K562 (cell line): ENCODE results near the gene LAMTOR4. TPM values are rescaled to one million over a fixed set of nuclear protein-coding genes. Genes with fewer than 3 reads are reported as not detected.

Experiments
- ATF2 ChIP-seq: sonication (generic); formaldehyde crosslinking; IDR thresholded peaks from 2 replicates; pipeline ENCODE4 v1.8.1; 2022; ENCODE audit warnings: missing genetic modification reagents
- ETV1 ChIP-seq: fragments of 450-650 bp; conservative IDR thresholded peaks from 2 replicates; pipeline ENCODE4 v1.6.1; 2016; ENCODE audit warnings: missing genetic modification characterization, control low read depth, low read depth, missing compliant biosample characterization
- GTF3C2 ChIP-seq: IDR thresholded peaks from 3 replicates; pipeline ENCODE4 v1.6.1; 2011; ENCODE audit warnings: borderline replicate concordance, mild to moderate bottlenecking, moderate library complexity; ENCODE audit not compliant: insufficient read length; ENCODE audit errors: extremely low read depth
- KHSRP ChIP-seq: fragments of 450-650 bp; IDR thresholded peaks from 2 replicates; pipeline ENCODE4 v1.6.1; 2017
- MAFK ChIP-seq: IDR thresholded peaks from 2 replicates; pipeline ENCODE4 v1.6.1; 2011; ENCODE audit warnings: low read length, improper control_type of control experiment
- MITF ChIP-seq: IDR thresholded peaks from 2 replicates; pipeline ENCODE4 v1.6.1; 2014; ENCODE audit warnings: antibody characterized with exemption
- RBFOX2 ChIP-seq: fragments of 200-400 bp; formaldehyde crosslinking; IDR thresholded peaks from 2 replicates; pipeline ENCODE4 v1.6.1; 2017; ENCODE audit warnings: low read depth, mild to moderate bottlenecking, low read length, moderate library complexity
- RHOXF2B ChIP-seq: fragments of 250-450 bp; sonication (Bioruptor Pico); conservative IDR thresholded peaks from 2 replicates; pipeline ENCODE4 v1.5.1; 2021
- TSHZ1 ChIP-seq: fragments of 250-450 bp; sonication (Bioruptor Pico); IDR thresholded peaks from 2 replicates; pipeline ENCODE4 v1.4.0; 2020; ENCODE audit warnings: mild to moderate bottlenecking, moderate library complexity
- ZNF146 ChIP-seq: IDR thresholded peaks from one replicate; pipeline ENCODE4 v1.6.1; 2018; ENCODE audit warnings: missing compliant biosample characterization; ENCODE audit not compliant: unreplicated experiment
- ZNF644 ChIP-seq: fragments of 200-800 bp; sonication (Bioruptor generic); IDR thresholded peaks from 2 replicates; pipeline ENCODE4 v1.6.1; 2016; ENCODE audit warnings: low read depth, missing genetic modification characterization, missing compliant biosample characterization
- ZNF830 ChIP-seq: fragments of 250-450 bp; sonication (Bioruptor Pico); IDR thresholded peaks from 2 replicates; pipeline ENCODE4 v1.5.0; 2021; ENCODE audit warnings: mild to moderate bottlenecking
- polyA plus RNA-seq, 8 experiments: library from polyadenylated mRNA; depleted of rRNA in 4 of 8; stranded (reverse) in 5 of 8; unstranded in 3 of 8; fragments of >200 nt; fragmentation: Nextera tagmentation in 2 of 8; fragmentation: Illumina TruSeq in 1 of 8; extraction: Ambion mirVana in 2 of 8; extraction: Trizol in 1 of 8; gene quantifications; 2 replicates each; pipeline versions ENCODE4 v1.2.1 to v1.2.3, GENCODE V29; 2011 to 2014; ENCODE audit warnings: inconsistent platforms in 1 of 8, missing spikeins in 1 of 8
- total RNA-seq, 7 experiments: library from RNA; depleted of rRNA in 6 of 7; stranded (reverse); fragments of >200 nt in 6 of 7; fragmentation: Illumina TruSeq in 2 of 7; extraction: Trizol in 2 of 7; gene quantifications; 2 replicates each; pipeline versions ENCODE4 v1.2.1 to v1.2.3, GENCODE V29; 2011 to 2021; ENCODE audit warnings: low replicate concordance in 1 of 7
- TF ChIP-seq, protein P1 (sequence below): fragments of 450-650 bp; formaldehyde crosslinking; IDR thresholded peaks from 2 replicates; pipeline ENCODE4 v1.4.0; 2020; ENCODE audit warnings: mild to moderate bottlenecking, moderate library complexity
- TF ChIP-seq, protein P2 (sequence below): fragments of 450-650 bp; formaldehyde crosslinking; conservative IDR thresholded peaks from 2 replicates; pipeline ENCODE4 v1.4.0; 2022; ENCODE audit warnings: mild to moderate bottlenecking, missing genetic modification characterization

LAMTOR4 gene
- total and polyA plus RNA-seq, 9 of the 15 experiments (the other 6 are each of a cell fraction or from before 2014, with no cell fraction given): 79.6 to 314 (median 195) TPM

- TF ChIP-seq TSHZ1 (no peak), RHOXF2B (CRISPR knock-in tag) (no peak), MITF (0 out of 2 replicates have a peak, but pooled peaks have one; percentile 51), RBFOX2 (peak; percentile 96; the same call in 1 of the 2 replicates), ETV1 (peak; percentile 95; the same call in 1 of the 2 replicates), KHSRP (no peak), GTF3C2 (no peak), ZNF830 (CRISPR knock-in tag) (0 out of 2 replicates have a peak, but pooled peaks have one; percentile 19), ZNF146 (CRISPR knock-in tag) (no peak), ATF2 (CRISPR knock-in tag) (no peak), ZNF644 (tag) (no peak), MAFK (no peak)
- TF ChIP-seq, protein P1, sequence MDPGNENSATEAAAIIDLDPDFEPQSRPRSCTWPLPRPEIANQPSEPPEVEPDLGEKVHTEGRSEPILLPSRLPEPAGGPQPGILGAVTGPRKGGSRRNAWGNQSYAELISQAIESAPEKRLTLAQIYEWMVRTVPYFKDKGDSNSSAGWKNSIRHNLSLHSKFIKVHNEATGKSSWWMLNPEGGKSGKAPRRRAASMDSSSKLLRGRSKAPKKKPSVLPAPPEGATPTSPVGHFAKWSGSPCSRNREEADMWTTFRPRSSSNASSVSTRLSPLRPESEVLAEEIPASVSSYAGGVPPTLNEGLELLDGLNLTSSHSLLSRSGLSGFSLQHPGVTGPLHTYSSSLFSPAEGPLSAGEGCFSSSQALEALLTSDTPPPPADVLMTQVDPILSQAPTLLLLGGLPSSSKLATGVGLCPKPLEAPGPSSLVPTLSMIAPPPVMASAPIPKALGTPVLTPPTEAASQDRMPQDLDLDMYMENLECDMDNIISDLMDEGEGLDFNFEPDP (CRISPR knock-in tag): no peak
- TF ChIP-seq, protein P2, sequence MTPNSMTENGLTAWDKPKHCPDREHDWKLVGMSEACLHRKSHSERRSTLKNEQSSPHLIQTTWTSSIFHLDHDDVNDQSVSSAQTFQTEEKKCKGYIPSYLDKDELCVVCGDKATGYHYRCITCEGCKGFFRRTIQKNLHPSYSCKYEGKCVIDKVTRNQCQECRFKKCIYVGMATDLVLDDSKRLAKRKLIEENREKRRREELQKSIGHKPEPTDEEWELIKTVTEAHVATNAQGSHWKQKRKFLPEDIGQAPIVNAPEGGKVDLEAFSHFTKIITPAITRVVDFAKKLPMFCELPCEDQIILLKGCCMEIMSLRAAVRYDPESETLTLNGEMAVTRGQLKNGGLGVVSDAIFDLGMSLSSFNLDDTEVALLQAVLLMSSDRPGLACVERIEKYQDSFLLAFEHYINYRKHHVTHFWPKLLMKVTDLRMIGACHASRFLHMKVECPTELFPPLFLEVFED (CRISPR knock-in tag): peak; percentile 64; the same call in 1 of the 2 replicates
These were observed 48.2 kb upstream of the LAMTOR4 start (continued) for GRCh38 chr7:100100420-100101015.
